Right lobe of liver (tissue), 4 donors: ENCODE measurements around the gene ECI1.

Source experiments
- POLR2A ChIP-seq: fragments of 450-650 bp; IDR thresholded peaks from one replicate; pipeline ENCODE4 v1.6.1; 2017; ENCODE audit warnings: antibody characterized with exemption, mild to moderate bottlenecking
- TF ChIP-seq, protein P1 (sequence below), 4 donors: fragments of 200-600 bp in 3 of 4; fragments of 450-650 bp in 1 of 4; IDR thresholded peaks; one replicate each; pipeline versions ENCODE4 v1.5.1 to v1.8.0; 2016 to 2022; ENCODE audit warnings: antibody characterized with exemption in 4 of 4, mild to moderate bottlenecking in 2 of 4
- donor health status: DM: no; HTN: no; CAD: no.
- donor health status: DM: no; HTN: no; CAD: no.
- donor health status: DM: no; HTN: yes; CAD: no.

- no peak for TF ChIP-seq POLR2A
- TF ChIP-seq, protein P1, sequence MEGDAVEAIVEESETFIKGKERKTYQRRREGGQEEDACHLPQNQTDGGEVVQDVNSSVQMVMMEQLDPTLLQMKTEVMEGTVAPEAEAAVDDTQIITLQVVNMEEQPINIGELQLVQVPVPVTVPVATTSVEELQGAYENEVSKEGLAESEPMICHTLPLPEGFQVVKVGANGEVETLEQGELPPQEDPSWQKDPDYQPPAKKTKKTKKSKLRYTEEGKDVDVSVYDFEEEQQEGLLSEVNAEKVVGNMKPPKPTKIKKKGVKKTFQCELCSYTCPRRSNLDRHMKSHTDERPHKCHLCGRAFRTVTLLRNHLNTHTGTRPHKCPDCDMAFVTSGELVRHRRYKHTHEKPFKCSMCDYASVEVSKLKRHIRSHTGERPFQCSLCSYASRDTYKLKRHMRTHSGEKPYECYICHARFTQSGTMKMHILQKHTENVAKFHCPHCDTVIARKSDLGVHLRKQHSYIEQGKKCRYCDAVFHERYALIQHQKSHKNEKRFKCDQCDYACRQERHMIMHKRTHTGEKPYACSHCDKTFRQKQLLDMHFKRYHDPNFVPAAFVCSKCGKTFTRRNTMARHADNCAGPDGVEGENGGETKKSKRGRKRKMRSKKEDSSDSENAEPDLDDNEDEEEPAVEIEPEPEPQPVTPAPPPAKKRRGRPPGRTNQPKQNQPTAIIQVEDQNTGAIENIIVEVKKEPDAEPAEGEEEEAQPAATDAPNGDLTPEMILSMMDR (IDR thresholded peaks at IDR 0.05), result no peak
These were observed 7.6 kb downstream of the ECI1 start for GRCh38 chr16:2243781-2244180.
